ENCODE data around the gene CCDC170.

DNA sequence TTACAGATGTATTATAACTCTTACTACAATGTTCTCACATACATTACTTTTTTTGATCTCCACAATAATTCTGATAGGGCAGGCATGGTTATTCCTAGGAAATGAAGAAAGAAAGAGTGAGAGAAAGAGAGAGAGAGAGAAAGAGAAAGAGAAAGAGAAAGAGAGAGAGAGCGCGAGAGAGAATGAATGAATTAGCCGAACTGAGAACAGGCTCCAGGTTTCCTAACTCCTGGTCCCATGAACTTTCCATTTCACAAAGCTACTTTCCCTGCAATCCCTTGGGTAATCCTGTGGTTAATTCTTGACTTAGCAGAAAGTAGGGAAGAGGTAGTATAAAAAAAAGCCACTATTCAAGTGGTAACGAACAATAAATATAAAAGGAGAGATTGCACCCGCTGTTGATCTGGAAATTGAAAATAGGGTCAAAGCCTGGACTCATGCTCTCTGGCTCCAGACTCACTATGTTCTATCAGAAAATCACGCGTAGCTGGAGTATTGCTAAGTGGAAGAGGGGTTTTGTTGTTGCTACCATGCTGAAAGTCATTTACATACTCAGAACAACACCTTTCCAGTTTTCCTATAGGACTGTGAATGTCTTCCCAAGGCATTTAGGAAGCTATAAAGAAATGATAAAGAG, 131.2 kb downstream of the CCDC170 start:
- TF ChIP-seq, protein P1, sequence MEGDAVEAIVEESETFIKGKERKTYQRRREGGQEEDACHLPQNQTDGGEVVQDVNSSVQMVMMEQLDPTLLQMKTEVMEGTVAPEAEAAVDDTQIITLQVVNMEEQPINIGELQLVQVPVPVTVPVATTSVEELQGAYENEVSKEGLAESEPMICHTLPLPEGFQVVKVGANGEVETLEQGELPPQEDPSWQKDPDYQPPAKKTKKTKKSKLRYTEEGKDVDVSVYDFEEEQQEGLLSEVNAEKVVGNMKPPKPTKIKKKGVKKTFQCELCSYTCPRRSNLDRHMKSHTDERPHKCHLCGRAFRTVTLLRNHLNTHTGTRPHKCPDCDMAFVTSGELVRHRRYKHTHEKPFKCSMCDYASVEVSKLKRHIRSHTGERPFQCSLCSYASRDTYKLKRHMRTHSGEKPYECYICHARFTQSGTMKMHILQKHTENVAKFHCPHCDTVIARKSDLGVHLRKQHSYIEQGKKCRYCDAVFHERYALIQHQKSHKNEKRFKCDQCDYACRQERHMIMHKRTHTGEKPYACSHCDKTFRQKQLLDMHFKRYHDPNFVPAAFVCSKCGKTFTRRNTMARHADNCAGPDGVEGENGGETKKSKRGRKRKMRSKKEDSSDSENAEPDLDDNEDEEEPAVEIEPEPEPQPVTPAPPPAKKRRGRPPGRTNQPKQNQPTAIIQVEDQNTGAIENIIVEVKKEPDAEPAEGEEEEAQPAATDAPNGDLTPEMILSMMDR (IDR thresholded peaks at IDR 0.05; ENCODE audit: poor library complexity, severe bottlenecking), result no peak
- no peak for TF ChIP-seq POLR2AphosphoS5 (IDR thresholded peaks at IDR 0.05)
- TF ChIP-seq RAD21 (conservative IDR thresholded peaks at IDR 0.05), result no peak
- TF ChIP-seq EP300 (conservative IDR thresholded peaks at IDR 0.05; ENCODE audit: poor library complexity, severe bottlenecking), result no peak
- TF ChIP-seq SMC3 (conservative IDR thresholded peaks at IDR 0.05; ENCODE audit: poor library complexity), result no peak
- no peak for TF ChIP-seq TAF1 (IDR thresholded peaks at IDR 0.05; ENCODE audit: low read depth)
